Measurements from ENCODE around the gene UBE2G1. TPM values are rescaled to one million over a fixed set of nuclear protein-coding genes. Genes with fewer than 3 reads are reported as not detected.

Gene UBE2G1
- total and polyA plus RNA-seq, 11 donors, result 19.4 to 125 (median 94.7) TPM

DNA sequence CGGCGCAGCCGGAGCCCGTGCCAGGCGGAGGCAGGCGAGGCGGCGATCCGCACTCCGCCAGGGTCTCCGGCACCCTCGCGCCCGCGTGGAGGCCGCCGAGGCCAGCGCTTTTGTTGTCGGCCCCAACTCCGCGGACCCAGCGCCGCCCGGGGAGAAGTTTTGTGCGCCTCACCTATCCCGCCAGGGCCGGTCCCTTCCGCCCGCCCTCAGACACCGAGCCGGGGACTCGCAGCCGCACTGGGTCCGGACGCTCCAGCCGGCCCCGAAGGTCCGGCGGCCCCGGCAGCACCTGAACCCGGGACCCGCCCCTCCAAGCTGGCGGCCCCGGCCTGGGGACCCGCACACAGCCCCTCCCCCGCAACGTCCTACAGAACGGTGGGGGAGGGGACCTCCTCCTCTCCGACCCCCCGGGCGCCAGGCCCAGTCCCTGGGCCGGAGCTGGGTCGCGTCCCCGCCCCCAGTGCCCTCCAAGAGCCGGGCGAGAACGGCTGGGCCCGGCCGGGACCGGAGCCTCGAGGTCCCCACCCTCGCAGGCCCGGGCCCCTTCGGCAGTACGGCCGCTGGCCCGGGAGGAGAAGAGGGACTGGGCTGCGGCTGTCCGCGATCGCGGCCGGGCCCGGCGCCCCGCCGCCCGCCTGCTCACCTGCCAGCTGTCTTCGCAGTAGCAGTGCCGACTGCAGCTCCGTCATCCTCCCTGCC, 698 bp downstream of the UBE2G1 start:
- TF ChIP-seq, protein P1, sequence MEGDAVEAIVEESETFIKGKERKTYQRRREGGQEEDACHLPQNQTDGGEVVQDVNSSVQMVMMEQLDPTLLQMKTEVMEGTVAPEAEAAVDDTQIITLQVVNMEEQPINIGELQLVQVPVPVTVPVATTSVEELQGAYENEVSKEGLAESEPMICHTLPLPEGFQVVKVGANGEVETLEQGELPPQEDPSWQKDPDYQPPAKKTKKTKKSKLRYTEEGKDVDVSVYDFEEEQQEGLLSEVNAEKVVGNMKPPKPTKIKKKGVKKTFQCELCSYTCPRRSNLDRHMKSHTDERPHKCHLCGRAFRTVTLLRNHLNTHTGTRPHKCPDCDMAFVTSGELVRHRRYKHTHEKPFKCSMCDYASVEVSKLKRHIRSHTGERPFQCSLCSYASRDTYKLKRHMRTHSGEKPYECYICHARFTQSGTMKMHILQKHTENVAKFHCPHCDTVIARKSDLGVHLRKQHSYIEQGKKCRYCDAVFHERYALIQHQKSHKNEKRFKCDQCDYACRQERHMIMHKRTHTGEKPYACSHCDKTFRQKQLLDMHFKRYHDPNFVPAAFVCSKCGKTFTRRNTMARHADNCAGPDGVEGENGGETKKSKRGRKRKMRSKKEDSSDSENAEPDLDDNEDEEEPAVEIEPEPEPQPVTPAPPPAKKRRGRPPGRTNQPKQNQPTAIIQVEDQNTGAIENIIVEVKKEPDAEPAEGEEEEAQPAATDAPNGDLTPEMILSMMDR (IDR thresholded peaks at IDR 0.05), result no peak
- TF ChIP-seq POLR2A (IDR thresholded peaks at IDR 0.05), result no peak
- peak overlapping the region; percentile 78 to 100 (median 99) for H3K4me3 ChIP-seq
- ATAC-seq (peak in 2 of 4 donors; percentile 23 to 33), DNase-seq (peak; percentile 43 to 74 (median 47))
- H3K27me3 ChIP-seq, result no peaks in the 10 kb centered on the region
- peaks cover 0 to 8% (median 4%) of the 10 kb centered on the region in 9 donors for H3K36me3 ChIP-seq
- WGBS, 4 donors, result 1% methylated on average over 18 to 82 of the region's 82 CpGs; no CpG with 5 or more reads in 1 of the 4 donors
- H3K9me3 ChIP-seq, result no peaks in the 10 kb centered on the region
- H3K27ac ChIP-seq, result peak overlapping the region; percentile 94 to 100 (median 98)
- intact Hi-C loops (cut with DNase I), result loop anchor here in 9 of 10 donors (2.0 to 10.0 kb wide), 12 partner anchors 47 to 223 kb away; partner anchors contain the start of genes ANKFY1 (in 1 of the 9), CYB5D2 (in 1 of the 9) and ZZEF1 (in 1 of the 9)
- peaks cover 0 to 38% (median 27%) of the 10 kb centered on the region in 12 donors for H3K4me1 ChIP-seq

DNA sequence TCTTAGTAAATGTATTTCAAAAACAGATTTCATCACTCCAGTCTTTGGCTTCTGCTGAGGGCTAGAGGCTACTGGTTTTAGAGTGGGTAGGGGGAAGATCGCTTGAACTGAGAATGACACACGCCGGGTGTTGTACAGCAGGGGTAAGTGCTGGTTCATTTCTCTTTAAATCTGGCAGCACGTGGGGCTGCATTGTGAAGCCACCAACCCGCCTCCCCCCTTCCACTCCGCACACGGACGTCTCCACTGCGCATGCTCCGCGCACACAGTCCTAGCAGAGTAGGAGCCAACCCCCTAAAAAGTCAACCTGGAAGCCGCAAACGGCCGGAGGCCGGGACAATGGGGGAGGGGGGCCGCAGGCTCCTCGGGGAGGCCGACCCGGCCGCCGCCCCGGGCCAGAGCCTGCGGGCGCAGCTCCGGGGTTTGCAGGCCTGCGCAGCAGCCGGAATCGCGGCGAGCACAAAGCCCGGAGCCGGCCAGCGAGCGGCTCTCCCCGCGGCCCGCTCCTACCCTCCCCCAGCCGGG, 1.3 kb downstream of the UBE2G1 start:
- no peaks in the 10 kb centered on the region for H3K9me3 ChIP-seq
- TF ChIP-seq, protein P1 (IDR thresholded peaks at IDR 0.05), result no peak
- TF ChIP-seq POLR2A (IDR thresholded peaks at IDR 0.05), result peak in 1 of 2 donors; percentile 84
- DNase-seq (peak; percentile 93 to 96 (median 95)), ATAC-seq (peak; percentile 80 to 92 (median 87))
- H3K4me1 ChIP-seq, result peaks cover 0 to 43% (median 29%) of the 10 kb centered on the region in 12 donors
- peak overlapping the region; percentile 94 to 100 (median 98) for H3K27ac ChIP-seq
- WGBS, 4 donors, result 0 to 1% (median 1%) methylated on average over 23 to 38 of the region's 38 CpGs
- H3K4me3 ChIP-seq, result peak overlapping the region; percentile 78 to 100 (median 99)
- intact Hi-C loops (cut with DNase I), result loop anchor here in 9 of 10 donors (5.0 to 10.0 kb wide), 11 partner anchors 47 to 223 kb away; partner anchors contain the start of genes ANKFY1 (in 1 of the 9), CYB5D2 (in 1 of the 9) and ZZEF1 (in 1 of the 9)
- no peaks in the 10 kb centered on the region for H3K27me3 ChIP-seq
- peaks cover 0 to 8% (median 4%) of the 10 kb centered on the region in 9 donors for H3K36me3 ChIP-seq

DNA sequence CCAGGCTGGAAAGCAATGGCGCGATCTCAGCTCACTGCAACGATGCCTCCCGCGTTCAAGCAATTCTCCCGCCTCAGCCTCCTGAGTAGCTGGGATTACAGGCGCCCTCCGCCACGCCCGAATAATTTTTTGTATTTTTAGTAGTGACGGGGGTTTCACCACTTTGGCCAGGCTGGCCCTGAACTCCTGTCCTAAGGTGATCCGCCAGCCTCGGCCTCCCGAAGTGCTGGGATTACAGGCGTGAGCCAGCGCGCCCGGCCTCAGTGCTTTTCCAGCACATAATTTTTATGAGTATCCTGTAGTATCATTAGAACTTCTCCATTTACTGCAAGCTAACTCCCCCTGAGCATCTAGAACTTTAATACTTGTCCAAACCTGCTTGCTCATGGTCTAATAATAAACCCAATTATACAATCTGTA, 1.8 kb downstream of the UBE2G1 start:
- Histone ChIP-seq H3K36me3 (peaks cover 0 to 8% (median 4%) of the 10 kb centered on the region in 9 donors), H3K9me3 (no peaks in the 10 kb centered on the region), H3K4me3 (peak overlapping the region; percentile 78 to 100 (median 99)), H3K27ac (peak overlapping the region; percentile 26 to 100 (median 98)), H3K4me1 (peaks cover 0 to 47% (median 34%) of the 10 kb centered on the region in 12 donors), H3K27me3 (no peaks in the 10 kb centered on the region)
- 65 to 74% (median 71%) methylated on average over 18 of the region's 18 CpGs for WGBS, 4 donors
- DNase-seq, result no peak
- intact Hi-C loops (cut with DNase I), result loop anchor here in 9 of 10 donors (5.0 to 10.0 kb wide), 12 partner anchors 37 to 222 kb away; partner anchors contain the start of genes ANKFY1 (in 1 of the 9), CYB5D2 (in 1 of the 9) and ZZEF1 (in 1 of the 9)
- ATAC-seq, result peak in 1 of 4 donors; percentile 3
- no peak for TF ChIP-seq POLR2A (IDR thresholded peaks at IDR 0.05)
- TF ChIP-seq, protein P1 (IDR thresholded peaks at IDR 0.05), result no peak

DNA sequence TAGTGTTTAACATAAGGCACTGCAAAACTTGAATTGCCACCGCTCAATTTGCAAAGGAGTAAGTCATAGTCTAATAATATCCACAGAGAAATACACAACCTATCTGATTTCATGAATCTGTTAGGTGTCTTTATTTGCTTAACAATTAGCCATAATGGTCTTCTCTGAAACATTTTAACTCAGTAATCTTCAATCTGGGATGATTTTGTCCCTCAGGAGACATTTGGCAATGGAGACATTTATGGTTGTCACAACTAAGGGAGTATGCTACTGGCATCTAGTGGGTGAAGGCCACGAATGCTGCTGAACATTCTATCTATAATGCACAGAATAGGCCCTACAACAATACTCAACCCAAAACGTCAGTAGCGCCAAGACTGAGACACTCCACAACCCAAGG, 4.3 kb downstream of the UBE2G1 start:
- no peak for DNase-seq
- H3K4me1 ChIP-seq, result peaks cover 0 to 63% (median 47%) of the 10 kb centered on the region in 12 donors
- no peak overlapping the region for H3K4me3 ChIP-seq
- intact Hi-C loops (cut with DNase I), result loop anchor here in 4 of 10 donors (5.0 to 10.0 kb wide), 4 partner anchors 35 to 97 kb away; partner anchors contain the start of gene ANKFY1 (in 1 of the 4)
- no peaks in the 10 kb centered on the region for H3K27me3 ChIP-seq
- TF ChIP-seq, protein P1 (IDR thresholded peaks at IDR 0.05), result peak in 5 of 12 donors; percentile 10 to 38 (median 23)
- TF ChIP-seq POLR2A (IDR thresholded peaks at IDR 0.05), result no peak
- H3K9me3 ChIP-seq, result no peaks in the 10 kb centered on the region
- H3K36me3 ChIP-seq, result peaks cover 0 to 8% (median 4%) of the 10 kb centered on the region in 9 donors
- WGBS, 4 donors, result 37 to 53% (median 42%) methylated on average over 4 of the region's 4 CpGs
- peak overlapping the region in 11 of 12 donors; percentile 2 to 100 (median 51) for H3K27ac ChIP-seq
- ATAC-seq, result no peak
